ENCODE results near the gene IP6K2. TPM values are rescaled to one million over a fixed set of nuclear protein-coding genes. Genes with fewer than 3 reads are reported as not detected.

IP6K2 gene
- total RNA-seq, 1 experiment from 2014 or later, result 105 TPM

GRCh38 chr3:48664313-48664644 is 52.7 kb downstream of the IP6K2 start:
- no peak for DNase-seq
- H3K36me3 Mint-ChIP-seq (ENCODE audit: insufficient read depth, unreplicated experiment), result peaks cover 51% of the 10 kb centered on the region
- no peaks in the 10 kb centered on the region for H3K27me3 Mint-ChIP-seq (ENCODE audit: unreplicated experiment)
- CTCF ChIA-PET, result interaction anchor here (1.0 to 1.1 kb wide), 2 partner anchors 11 to 22 kb away, joined by 3 read pairs; partner anchors contain the start of gene NCKIPSD
- peaks cover 14% of the 10 kb centered on the region for H3K4me1 Mint-ChIP-seq (ENCODE audit: low read depth, unreplicated experiment)
- H3K9me3 Mint-ChIP-seq (ENCODE audit: low read depth, unreplicated experiment), result no peaks in the 10 kb centered on the region
- no TSS peak for BruUV-seq (replicated peaks)
- intact Hi-C loops (cut with micrococcal nuclease; ENCODE audit: unreplicated experiment), result no loop called here
- peak overlapping the region; percentile 96 for H3K4me3 Mint-ChIP-seq (ENCODE audit: low read depth, unreplicated experiment)
- peak overlapping the region; percentile 100 for H3K27ac Mint-ChIP-seq (ENCODE audit: unreplicated experiment)
- TF ChIP-seq, protein P1, sequence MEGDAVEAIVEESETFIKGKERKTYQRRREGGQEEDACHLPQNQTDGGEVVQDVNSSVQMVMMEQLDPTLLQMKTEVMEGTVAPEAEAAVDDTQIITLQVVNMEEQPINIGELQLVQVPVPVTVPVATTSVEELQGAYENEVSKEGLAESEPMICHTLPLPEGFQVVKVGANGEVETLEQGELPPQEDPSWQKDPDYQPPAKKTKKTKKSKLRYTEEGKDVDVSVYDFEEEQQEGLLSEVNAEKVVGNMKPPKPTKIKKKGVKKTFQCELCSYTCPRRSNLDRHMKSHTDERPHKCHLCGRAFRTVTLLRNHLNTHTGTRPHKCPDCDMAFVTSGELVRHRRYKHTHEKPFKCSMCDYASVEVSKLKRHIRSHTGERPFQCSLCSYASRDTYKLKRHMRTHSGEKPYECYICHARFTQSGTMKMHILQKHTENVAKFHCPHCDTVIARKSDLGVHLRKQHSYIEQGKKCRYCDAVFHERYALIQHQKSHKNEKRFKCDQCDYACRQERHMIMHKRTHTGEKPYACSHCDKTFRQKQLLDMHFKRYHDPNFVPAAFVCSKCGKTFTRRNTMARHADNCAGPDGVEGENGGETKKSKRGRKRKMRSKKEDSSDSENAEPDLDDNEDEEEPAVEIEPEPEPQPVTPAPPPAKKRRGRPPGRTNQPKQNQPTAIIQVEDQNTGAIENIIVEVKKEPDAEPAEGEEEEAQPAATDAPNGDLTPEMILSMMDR (IDR thresholded peaks at IDR 0.05; ENCODE audit: unreplicated experiment), result peak; percentile 11

GRCh38 chr3:48663489-48664312 is 53.3 kb downstream of the IP6K2 start:
- Mint-ChIP-seq H3K36me3 (ENCODE audit: insufficient read depth, unreplicated experiment) (peaks cover 54% of the 10 kb centered on the region), H3K4me1 (ENCODE audit: low read depth, unreplicated experiment) (peaks cover 14% of the 10 kb centered on the region), H3K9me3 (ENCODE audit: low read depth, unreplicated experiment) (no peaks in the 10 kb centered on the region), H3K27ac (ENCODE audit: unreplicated experiment) (peak overlapping the region; percentile 100), H3K27me3 (ENCODE audit: unreplicated experiment) (no peaks in the 10 kb centered on the region), H3K4me3 (ENCODE audit: low read depth, unreplicated experiment) (peak overlapping the region; percentile 96)
- DNase-seq, result peak; percentile 98
- intact Hi-C loops (cut with micrococcal nuclease; ENCODE audit: unreplicated experiment), result loop anchor here (1.0 kb wide), 1 partner anchor 28 kb away; the partner anchor contains the start of gene SLC26A6
- CTCF ChIA-PET, result interaction anchor here (0.5 to 1.0 kb wide), 6 partner anchors 12 to 306 kb away, joined by 3 to 6 read pairs (median 3); partner anchors contain the start of genes NCKIPSD and SLC26A6
- TF ChIP-seq, protein P1 (IDR thresholded peaks at IDR 0.05; ENCODE audit: unreplicated experiment), result peak; percentile 81
- no TSS peak for BruUV-seq (replicated peaks)

DNA sequence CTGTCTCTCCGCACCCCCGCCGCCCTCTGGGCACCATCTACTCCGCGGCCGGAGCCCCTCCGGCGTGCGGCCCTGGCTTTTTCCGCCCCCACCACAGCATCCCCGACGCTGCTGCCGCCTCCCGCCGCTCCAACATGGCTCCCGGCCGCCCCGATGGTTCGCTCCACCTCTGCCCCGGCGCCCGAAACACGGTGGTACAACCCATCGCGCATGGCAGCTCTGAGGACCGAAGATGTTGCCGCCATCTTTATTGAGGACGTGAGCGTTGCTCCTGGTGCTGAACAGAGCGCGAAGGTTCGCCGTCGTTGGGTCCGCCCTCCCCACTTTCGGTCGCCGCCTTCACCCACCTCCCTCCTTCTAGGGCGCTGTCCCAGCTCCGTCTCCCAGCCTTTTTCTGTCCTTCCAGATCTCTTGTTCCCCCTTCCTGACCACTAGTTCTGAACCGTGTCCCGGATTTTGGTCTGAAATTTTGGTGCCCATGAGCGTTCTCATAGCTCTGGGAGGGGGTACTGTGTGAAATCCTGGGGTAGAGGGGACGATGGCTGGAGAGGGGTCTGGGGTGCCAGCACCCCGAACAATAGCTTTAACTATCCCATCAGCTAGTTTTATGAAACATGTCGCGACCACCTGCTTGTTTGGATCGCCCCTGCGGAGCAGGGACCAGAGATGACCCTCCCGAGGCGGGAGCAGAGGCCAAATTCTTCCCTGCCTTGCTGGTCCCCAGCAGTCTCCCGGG is 54.1 kb downstream of the IP6K2 start, which contains the start of gene CELSR3:
CELSR3 (minus strand) TSS at position 134 of the 736 bp plus-strand sequence. CDS start 252 bp downstream, outside the sequence.
- Mint-ChIP-seq H3K4me3 (ENCODE audit: low read depth, unreplicated experiment) (peak within 1 kb of the TSS; percentile 96), H3K27ac (ENCODE audit: unreplicated experiment) (peak within 1 kb of the TSS; percentile 100), H3K4me1 (ENCODE audit: low read depth, unreplicated experiment) (peaks cover 14% of the 10 kb centered on the region), H3K27me3 (ENCODE audit: unreplicated experiment) (no peaks in the 10 kb centered on the region), H3K36me3 (ENCODE audit: insufficient read depth, unreplicated experiment) (peaks cover 58% of the 10 kb centered on the region), H3K9me3 (ENCODE audit: low read depth, unreplicated experiment) (no peaks in the 10 kb centered on the region)
- DNase-seq, result peak; percentile 84
- intact Hi-C loops (cut with micrococcal nuclease; ENCODE audit: unreplicated experiment), result loop anchor here (1.0 kb wide), 1 partner anchor 28 kb away; the partner anchor contains the start of gene SLC26A6
- CTCF ChIA-PET, result interaction anchor here (0.5 to 0.9 kb wide), 3 partner anchors 19 to 307 kb away, joined by 3 read pairs; partner anchors contain the start of gene SLC26A6
- BruUV-seq (replicated peaks), result TSS peak; percentile 64
- TF ChIP-seq, protein P1 (IDR thresholded peaks at IDR 0.05; ENCODE audit: unreplicated experiment), result no peak

- intact Hi-C loops (cut with micrococcal nuclease; ENCODE audit: unreplicated experiment), result no loop called here
- CTCF ChIA-PET, result no interaction called here
- Mint-ChIP-seq H3K4me3 (ENCODE audit: low read depth, unreplicated experiment) (peak overlapping the region; percentile 96), H3K4me1 (ENCODE audit: low read depth, unreplicated experiment) (peaks cover 14% of the 10 kb centered on the region), H3K36me3 (ENCODE audit: insufficient read depth, unreplicated experiment) (peaks cover 65% of the 10 kb centered on the region), H3K27ac (ENCODE audit: unreplicated experiment) (peak overlapping the region; percentile 100), H3K9me3 (ENCODE audit: low read depth, unreplicated experiment) (no peaks in the 10 kb centered on the region), H3K27me3 (ENCODE audit: unreplicated experiment) (no peaks in the 10 kb centered on the region)
- BruUV-seq (replicated peaks), result no TSS peak
- no peak for DNase-seq
- TF ChIP-seq, protein P1 (IDR thresholded peaks at IDR 0.05; ENCODE audit: unreplicated experiment), result no peak
Measured at GRCh38 chr3:48662145-48662752, 54.8 kb downstream of the IP6K2 start.

Measured in Calu3 (cell line).